ENCODE data around the gene CTNND1. TPM values are rescaled to one million over a fixed set of nuclear protein-coding genes. Genes with fewer than 3 reads are reported as not detected.
A peak's percentile ranks its signal among the peaks of the same experiment; 100 is the strongest.

CTNND1 gene
- total and polyA plus RNA-seq, 12 donors = 28.9 to 85.6 (median 64.4) TPM

DNA sequence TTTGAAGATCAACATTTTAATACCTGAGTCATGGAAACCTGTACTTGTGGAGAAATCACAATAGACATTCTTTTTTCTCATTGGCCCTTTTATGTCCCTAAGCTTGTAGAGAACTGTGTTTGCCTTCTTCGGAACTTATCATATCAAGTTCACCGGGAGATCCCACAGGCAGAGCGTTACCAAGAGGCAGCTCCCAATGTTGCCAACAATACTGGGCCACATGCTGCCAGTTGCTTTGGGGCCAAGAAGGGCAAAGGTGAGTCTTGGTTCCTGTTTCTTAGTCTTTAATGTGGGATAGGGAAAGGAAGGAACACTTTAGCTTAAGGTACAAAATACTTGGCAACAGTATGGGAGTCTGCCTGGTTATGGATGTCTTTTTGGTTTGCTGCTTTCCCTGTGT, 44.2 kb downstream of the CTNND1 start:
- TF ChIP-seq, protein P1, sequence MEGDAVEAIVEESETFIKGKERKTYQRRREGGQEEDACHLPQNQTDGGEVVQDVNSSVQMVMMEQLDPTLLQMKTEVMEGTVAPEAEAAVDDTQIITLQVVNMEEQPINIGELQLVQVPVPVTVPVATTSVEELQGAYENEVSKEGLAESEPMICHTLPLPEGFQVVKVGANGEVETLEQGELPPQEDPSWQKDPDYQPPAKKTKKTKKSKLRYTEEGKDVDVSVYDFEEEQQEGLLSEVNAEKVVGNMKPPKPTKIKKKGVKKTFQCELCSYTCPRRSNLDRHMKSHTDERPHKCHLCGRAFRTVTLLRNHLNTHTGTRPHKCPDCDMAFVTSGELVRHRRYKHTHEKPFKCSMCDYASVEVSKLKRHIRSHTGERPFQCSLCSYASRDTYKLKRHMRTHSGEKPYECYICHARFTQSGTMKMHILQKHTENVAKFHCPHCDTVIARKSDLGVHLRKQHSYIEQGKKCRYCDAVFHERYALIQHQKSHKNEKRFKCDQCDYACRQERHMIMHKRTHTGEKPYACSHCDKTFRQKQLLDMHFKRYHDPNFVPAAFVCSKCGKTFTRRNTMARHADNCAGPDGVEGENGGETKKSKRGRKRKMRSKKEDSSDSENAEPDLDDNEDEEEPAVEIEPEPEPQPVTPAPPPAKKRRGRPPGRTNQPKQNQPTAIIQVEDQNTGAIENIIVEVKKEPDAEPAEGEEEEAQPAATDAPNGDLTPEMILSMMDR (IDR thresholded peaks at IDR 0.05) = no peak

DNA sequence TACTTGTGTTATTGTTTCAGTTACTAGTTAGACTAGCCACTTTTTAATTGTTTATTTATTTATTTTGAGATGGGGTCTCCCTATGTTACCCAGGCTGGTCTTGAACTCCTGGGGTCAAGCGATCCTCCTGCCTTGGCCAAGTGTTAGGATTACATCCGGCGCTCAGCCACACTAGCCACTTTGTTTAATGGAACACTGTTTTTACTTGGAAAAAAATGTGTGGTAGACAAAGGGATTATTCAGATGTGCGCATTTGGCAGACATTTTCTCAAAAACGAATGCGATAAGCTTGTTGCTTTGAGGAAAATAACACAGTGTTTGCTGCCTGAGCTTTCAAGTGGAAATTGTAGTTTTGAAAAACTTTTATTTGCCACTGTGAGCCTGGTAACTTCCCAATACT, 51.0 kb downstream of the CTNND1 start:
- H3K9me3 ChIP-seq = no peaks in the 10 kb centered on the region
- H3K27ac ChIP-seq = no peak overlapping the region
- peaks cover 10 to 100% (median 99%) of the 10 kb centered on the region in 9 donors for H3K36me3 ChIP-seq
- TF ChIP-seq, protein P1 (IDR thresholded peaks at IDR 0.05) = no peak
- intact Hi-C loops (cut with DNase I) = loop anchor here in 1 of 10 donors (10.0 kb wide), 1 partner anchor 702 kb away; no protein-coding TSS in a partner anchor
- DNase-seq = no peak
- H3K4me1 ChIP-seq = no peaks in the 10 kb centered on the region
- H3K27me3 ChIP-seq = no peaks in the 10 kb centered on the region
- 89 to 93% methylated on average over 6 of the region's 6 CpGs for WGBS, 2 donors
- no peak for ATAC-seq
- H3K4me3 ChIP-seq = no peak overlapping the region

More for the DNA sequence above, 44.2 kb downstream of the CTNND1 start:
- peak overlapping the region in 8 of 10 donors; percentile 5 to 73 (median 40) for H3K27ac ChIP-seq
- no peak overlapping the region for H3K4me3 ChIP-seq
- no peaks in the 10 kb centered on the region for H3K9me3 ChIP-seq
- ATAC-seq (peak in 7 of 8 donors; percentile 30 to 72 (median 64)), DNase-seq (no peak)
- 46 to 62% methylated on average over 3 of the region's 3 CpGs for WGBS, 2 donors
- peaks cover 10 to 99% (median 87%) of the 10 kb centered on the region in 9 donors for H3K36me3 ChIP-seq
- intact Hi-C loops (cut with DNase I) = loop anchor here in 2 of 10 donors (10.0 kb wide), 2 partner anchors 61 to 151 kb away; partner anchors contain the start of genes CLP1 (in 1 of the 2) and SELENOH (in 1 of the 2)
- H3K4me1 ChIP-seq = peaks cover 3 to 48% (median 25%) of the 10 kb centered on the region in 9 donors
- no peaks in the 10 kb centered on the region for H3K27me3 ChIP-seq

DNA sequence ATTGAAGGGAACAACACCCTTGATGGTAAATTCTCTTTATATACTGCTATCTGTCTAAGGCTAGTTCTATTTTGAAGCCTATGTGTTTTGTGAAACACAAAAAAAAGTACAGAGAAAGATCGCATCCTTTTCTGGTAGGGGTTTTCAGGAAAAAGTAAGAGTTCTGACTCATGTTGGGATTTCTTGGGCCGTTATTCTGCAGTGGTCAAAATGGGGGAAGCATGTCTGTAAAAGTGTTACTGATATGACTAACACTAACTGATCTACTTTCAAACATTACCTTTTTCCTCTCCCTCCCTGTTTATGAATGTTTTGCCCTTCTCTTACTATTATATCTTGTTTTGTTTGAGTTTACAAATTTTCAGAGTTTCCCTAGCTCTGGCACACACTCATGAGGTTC, 53.9 kb downstream of the CTNND1 start:
- no peaks in the 10 kb centered on the region for H3K4me1 ChIP-seq
- intact Hi-C loops (cut with DNase I) = loop anchor here in 1 of 10 donors (10.0 kb wide), 1 partner anchor 699 kb away; no protein-coding TSS in a partner anchor
- H3K4me3 ChIP-seq = no peak overlapping the region
- peak overlapping the region in 1 of 10 donors; percentile 15 for H3K27ac ChIP-seq
- H3K9me3 ChIP-seq = no peaks in the 10 kb centered on the region
- WGBS, 2 donors = 84% methylated on average over 2 of the region's 2 CpGs
- no peaks in the 10 kb centered on the region for H3K27me3 ChIP-seq
- H3K36me3 ChIP-seq = peaks cover 0 to 94% (median 78%) of the 10 kb centered on the region in 9 donors
- DNase-seq = no peak
- no peak for ATAC-seq
- TF ChIP-seq, protein P1 (IDR thresholded peaks at IDR 0.05) = no peak

DNA sequence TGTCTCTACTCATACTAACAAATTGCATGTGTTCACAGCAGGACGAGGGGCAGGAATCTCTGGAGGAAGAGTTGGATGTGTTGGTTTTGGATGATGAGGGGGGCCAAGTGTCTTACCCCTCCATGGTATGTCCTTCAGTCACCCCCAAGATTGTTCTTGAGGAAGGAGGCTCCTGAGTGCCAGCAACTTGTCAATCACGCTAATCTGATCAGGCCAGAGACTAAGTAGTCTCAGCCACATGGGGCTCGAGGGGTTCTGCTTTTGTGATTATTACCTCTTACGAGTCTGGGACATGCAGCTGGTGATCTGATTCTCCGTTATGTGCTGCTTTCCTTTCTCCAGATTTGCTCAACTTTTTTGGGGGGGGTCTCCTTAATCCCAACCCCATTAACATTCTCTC, 54.3 kb downstream of the CTNND1 start:
- no peak for DNase-seq
- Histone ChIP-seq H3K4me3 (no peak overlapping the region), H3K4me1 (no peaks in the 10 kb centered on the region), H3K27me3 (no peaks in the 10 kb centered on the region), H3K27ac (no peak overlapping the region), H3K36me3 (peaks cover 0 to 90% (median 74%) of the 10 kb centered on the region in 9 donors), H3K9me3 (no peaks in the 10 kb centered on the region)
- intact Hi-C loops (cut with DNase I) = loop anchor here in 1 of 10 donors (10.0 kb wide), 1 partner anchor 699 kb away; no protein-coding TSS in a partner anchor
- TF ChIP-seq, protein P1 (IDR thresholded peaks at IDR 0.05) = no peak
- 69 to 74% methylated on average over 5 of the region's 5 CpGs for WGBS, 2 donors
- ATAC-seq = no peak

All from heart right ventricle (tissue), 16 donors.